ACC112 (cell line): ENCODE measurements around the gene NUF2.
A peak's percentile ranks its signal among the peaks of the same experiment; 100 is the strongest.
"Not testable (repeated sequence)": the region's sequence is repeated elsewhere in the genome, so short reads cannot be mapped to it uniquely, and the experiment has no call there.

Experiments
- H2AFZ ChIP-seq: fragments of 200-600 bp; sonication (generic); one replicate; pipeline ENCODE4 v1.6.0; 2017; ENCODE audit warnings: antibody characterized with exemption, low read length; ENCODE audit not compliant: unreplicated experiment
- H3K27ac ChIP-seq: fragments of 200-600 bp; sonication (generic); 2 replicates; pipeline ENCODE4 v1.5.1; 2014; ENCODE audit warnings: low read depth, mild to moderate bottlenecking, antibody characterized with exemption, low read length, moderate library complexity
- H3K27me3 ChIP-seq: fragments of 200-600 bp; sonication (generic); 2 replicates; pipeline ENCODE4 v1.6.1; 2014; ENCODE audit warnings: mild to moderate bottlenecking, antibody characterized with exemption, low read length, moderate library complexity, mixed read lengths; ENCODE audit not compliant: insufficient read depth
- H3K36me3 ChIP-seq: fragments of 200-600 bp; sonication (generic); 2 replicates; pipeline ENCODE4 v1.6.1; 2016; ENCODE audit warnings: mild to moderate bottlenecking, antibody characterized with exemption, low read length, moderate library complexity, mixed read lengths; ENCODE audit not compliant: insufficient read depth
- H3K4me1 ChIP-seq: fragments of 200-600 bp; sonication (generic); one replicate; pipeline ENCODE4 v1.6.1; 2016; ENCODE audit warnings: low read length, mixed read lengths; ENCODE audit not compliant: insufficient read depth, unreplicated experiment, control insufficient read depth
- H3K4me3 ChIP-seq: fragments of 200-600 bp; sonication (generic); 2 replicates; pipeline ENCODE4 v1.5.1; 2014; ENCODE audit warnings: mild to moderate bottlenecking, low read depth, low read length
- H3K79me2 ChIP-seq: fragments of 200-600 bp; sonication (generic); one replicate; pipeline ENCODE4 v1.6.0; 2016; ENCODE audit warnings: low read length; ENCODE audit not compliant: control insufficient read depth, unreplicated experiment, insufficient read depth

NUF2 gene

GRCh38 chr1:163331116-163331515 lies 9.4 kb downstream of the NUF2 start:
- Histone ChIP-seq H2AFZ (no peak overlapping the region), H3K36me3 (peaks cover 80% of the 10 kb centered on the region), H3K4me1 (no peaks in the 10 kb centered on the region), H3K79me2 (peaks cover 9% of the 10 kb centered on the region), H3K27ac (no peak overlapping the region), H3K27me3 (no peaks in the 10 kb centered on the region), H3K4me3 (no peak overlapping the region)

- no peak overlapping the region for H3K27ac ChIP-seq
- H3K4me3 ChIP-seq = no peak overlapping the region
- H2AFZ ChIP-seq = no peak overlapping the region
- no peaks in the 10 kb centered on the region for H3K27me3 ChIP-seq
- H3K79me2 ChIP-seq = peaks cover 6% of the 10 kb centered on the region
- peaks cover 61% of the 10 kb centered on the region for H3K36me3 ChIP-seq
- H3K4me1 ChIP-seq = peaks cover 5% of the 10 kb centered on the region
Measured at GRCh38 chr1:163335216-163335615, 13.5 kb downstream of the NUF2 start.

- Histone ChIP-seq H2AFZ (no peak overlapping the region), H3K27ac (peak overlapping the region; percentile 38), H3K79me2 (peaks cover 3% of the 10 kb centered on the region), H3K36me3 (peaks cover 39% of the 10 kb centered on the region), H3K4me1 (peaks cover 5% of the 10 kb centered on the region), H3K4me3 (no peak overlapping the region), H3K27me3 (no peaks in the 10 kb centered on the region)
Measured at GRCh38 chr1:163337631-163338030, 15.9 kb downstream of the NUF2 start.

- Histone ChIP-seq H2AFZ (no peak overlapping the region), H3K4me3 (no peak overlapping the region), H3K79me2 (peaks cover 3% of the 10 kb centered on the region), H3K4me1 (peaks cover 6% of the 10 kb centered on the region), H3K27ac (no peak overlapping the region), H3K36me3 (peaks cover 30% of the 10 kb centered on the region), H3K27me3 (no peaks in the 10 kb centered on the region)
Measured at GRCh38 chr1:163346326-163346870, 24.6 kb downstream of the NUF2 start.

- no peak overlapping the region for H2AFZ ChIP-seq
- H3K4me3 ChIP-seq = no peak overlapping the region
- H3K36me3 ChIP-seq = peaks cover 31% of the 10 kb centered on the region
- peaks cover 3% of the 10 kb centered on the region for H3K79me2 ChIP-seq
- no peaks in the 10 kb centered on the region for H3K27me3 ChIP-seq
- H3K27ac ChIP-seq = no peak overlapping the region
- peaks cover 6% of the 10 kb centered on the region for H3K4me1 ChIP-seq
Measured at GRCh38 chr1:163347106-163347505, 25.4 kb downstream of the NUF2 start.

GRCh38 chr1:163351912-163352311 lies 30.2 kb downstream of the NUF2 start:
- Histone ChIP-seq H3K27ac (no peak overlapping the region), H3K36me3 (peaks cover 25% of the 10 kb centered on the region), H3K27me3 (no peaks in the 10 kb centered on the region), H3K79me2 (no peaks in the 10 kb centered on the region), H3K4me1 (no peaks in the 10 kb centered on the region), H2AFZ (no peak overlapping the region), H3K4me3 (no peak overlapping the region)

- H3K27ac ChIP-seq = no peak overlapping the region
- H3K27me3 ChIP-seq = peaks cover 21% of the 10 kb centered on the region
- H2AFZ ChIP-seq = no peak overlapping the region
- no peak overlapping the region for H3K4me3 ChIP-seq
- H3K4me1 ChIP-seq = no peaks in the 10 kb centered on the region
- H3K36me3 ChIP-seq = 0 out of 2 replicates have a peak, but pooled peaks cover 3% of the 10 kb centered on the region
- H3K79me2 ChIP-seq = no peaks in the 10 kb centered on the region
Measured at GRCh38 chr1:163357378-163357777, 35.6 kb downstream of the NUF2 start.

- H3K27ac ChIP-seq, H2AFZ ChIP-seq, H3K36me3 ChIP-seq, H3K4me1 ChIP-seq, H3K4me3 ChIP-seq, H3K79me2 ChIP-seq: not testable (repeated sequence)
- H3K27me3 ChIP-seq = peaks cover 28% of the 10 kb centered on the region
Measured at GRCh38 chr1:163358172-163358571, 36.4 kb downstream of the NUF2 start.

- no peaks in the 10 kb centered on the region for H3K79me2 ChIP-seq
- no peak overlapping the region for H3K27ac ChIP-seq
- 0 out of 2 replicates have a peak, but pooled peaks cover 3% of the 10 kb centered on the region for H3K36me3 ChIP-seq
- no peak overlapping the region for H3K4me3 ChIP-seq
- H3K4me1 ChIP-seq = no peaks in the 10 kb centered on the region
- peaks cover 37% of the 10 kb centered on the region for H3K27me3 ChIP-seq
- H2AFZ ChIP-seq = no peak overlapping the region
Measured at GRCh38 chr1:163361123-163361934, 39.6 kb downstream of the NUF2 start.

GRCh38 chr1:163365186-163365585 lies 43.4 kb downstream of the NUF2 start:
- no peaks in the 10 kb centered on the region for H3K4me1 ChIP-seq
- H3K27ac ChIP-seq = no peak overlapping the region
- no peak overlapping the region for H2AFZ ChIP-seq
- H3K4me3 ChIP-seq = no peak overlapping the region
- no peaks in the 10 kb centered on the region for H3K36me3 ChIP-seq
- no peaks in the 10 kb centered on the region for H3K79me2 ChIP-seq
- peaks cover 58% of the 10 kb centered on the region for H3K27me3 ChIP-seq

- H3K4me3 ChIP-seq = no peak overlapping the region
- H3K79me2 ChIP-seq = no peaks in the 10 kb centered on the region
- no peaks in the 10 kb centered on the region for H3K36me3 ChIP-seq
- H3K27ac ChIP-seq = no peak overlapping the region
- no peaks in the 10 kb centered on the region for H3K4me1 ChIP-seq
- no peak overlapping the region for H2AFZ ChIP-seq
- peaks cover 63% of the 10 kb centered on the region for H3K27me3 ChIP-seq
Measured at GRCh38 chr1:163366555-163366954, 44.8 kb downstream of the NUF2 start.
